ENCODE data around the gene AADACL2. TPM values are rescaled to one million over a fixed set of nuclear protein-coding genes. Genes with fewer than 3 reads are reported as not detected.
"Not testable (repeated sequence)": the region's sequence is repeated elsewhere in the genome, so short reads cannot be mapped to it uniquely, and the experiment has no call there.

The AADACL2 gene
- total RNA-seq, 2 experiments from 2014 or later, result not detected

DNA sequence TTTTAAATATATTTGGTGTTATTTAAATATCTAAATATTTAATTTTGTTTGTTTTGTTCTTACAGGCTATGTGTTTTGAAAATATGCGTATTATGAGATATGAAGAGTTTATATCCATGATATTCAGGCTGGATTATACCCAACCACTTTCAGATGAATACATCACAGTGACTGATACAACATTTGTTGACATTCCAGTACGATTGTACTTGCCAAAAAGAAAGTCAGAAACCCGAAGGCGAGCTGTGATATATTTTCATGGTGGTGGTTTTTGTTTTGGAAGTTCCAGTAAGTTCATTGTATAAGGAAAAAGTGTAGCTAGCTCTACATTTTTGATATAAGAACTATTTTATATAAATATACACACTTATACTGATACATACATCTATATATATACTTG is 6.9 kb downstream of the AADACL2 start:
- Mint-ChIP-seq H3K4me3 (no peak overlapping the region), H3K27ac (no peak overlapping the region), H3K4me1 (no peaks in the 10 kb centered on the region), H3K27me3 (peaks cover 3% of the 10 kb centered on the region), H3K36me3 (no peaks in the 10 kb centered on the region), H3K9me3 (peaks cover 5% of the 10 kb centered on the region)
- no peak for DNase-seq

DNA sequence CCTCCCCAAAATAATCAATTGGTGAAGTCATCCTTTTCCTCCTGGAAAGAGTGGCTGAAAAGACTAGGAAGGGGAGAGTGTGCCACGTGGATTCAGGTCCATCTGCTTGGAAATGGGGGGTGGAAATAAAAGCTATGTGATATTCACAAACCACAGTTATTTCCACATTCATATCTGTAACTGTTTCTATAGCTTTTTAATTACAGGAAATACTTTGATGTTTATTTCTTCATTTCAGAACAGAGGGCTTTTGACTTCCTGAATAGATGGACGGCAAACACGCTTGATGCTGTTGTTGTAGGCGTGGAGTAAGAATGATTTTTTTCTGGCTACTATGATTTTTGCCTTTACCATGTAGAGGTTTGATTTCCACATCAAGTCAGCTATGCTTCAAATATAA is 10.1 kb downstream of the AADACL2 start:
- Mint-ChIP-seq H3K9me3 (no peaks in the 10 kb centered on the region), H3K4me3 (no peak overlapping the region), H3K36me3 (no peaks in the 10 kb centered on the region), H3K4me1 (no peaks in the 10 kb centered on the region), H3K27ac (no peak overlapping the region), H3K27me3 (peaks cover 3% of the 10 kb centered on the region)
- DNase-seq, result no peak

DNA sequence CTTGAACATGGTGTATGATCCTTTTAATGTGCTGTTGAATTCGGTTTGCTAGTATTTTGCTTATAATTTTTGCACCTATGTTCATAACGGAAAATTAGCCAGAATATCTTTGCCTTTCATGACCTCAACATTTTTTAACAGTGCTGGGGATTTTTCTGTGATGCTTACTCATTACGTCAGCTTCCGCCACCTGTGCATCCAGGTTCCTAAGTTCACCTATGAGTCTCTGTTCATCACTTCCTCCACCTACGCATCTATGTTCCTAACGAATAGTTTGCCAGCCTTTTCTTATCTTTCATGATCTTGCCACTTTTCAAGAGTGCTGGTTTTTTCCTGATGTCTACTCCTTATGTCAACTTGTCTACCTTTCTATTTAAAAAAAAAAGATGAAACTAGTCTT is 16.5 kb downstream of the AADACL2 start:
- Mint-ChIP-seq H3K4me1 (no peaks in the 10 kb centered on the region), H3K9me3 (peaks cover 2% of the 10 kb centered on the region), H3K27ac (no peak overlapping the region), H3K36me3 (no peaks in the 10 kb centered on the region), H3K27me3 (no peaks in the 10 kb centered on the region), H3K4me3 (no peak overlapping the region)
- DNase-seq, result no peak

DNA sequence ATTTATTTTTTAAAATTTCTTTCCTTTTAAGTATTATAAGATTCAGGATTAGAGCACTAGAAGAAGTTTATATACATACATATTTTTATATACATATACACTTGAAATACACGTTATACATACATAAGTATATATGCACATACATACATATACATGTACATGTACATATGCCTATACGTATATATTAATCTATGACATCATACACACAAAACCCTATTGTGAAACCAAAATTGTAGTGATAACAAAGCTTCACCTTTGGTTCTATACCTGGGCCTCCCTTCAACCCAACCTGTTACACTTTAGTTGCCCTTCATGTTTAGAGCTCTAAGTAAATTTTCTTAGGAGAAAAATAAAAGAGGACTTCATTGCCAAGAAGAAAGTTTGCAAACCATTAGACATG is 17.0 kb downstream of the AADACL2 start:
- no peaks in the 10 kb centered on the region for H3K4me1 Mint-ChIP-seq
- H3K36me3 Mint-ChIP-seq, result no peaks in the 10 kb centered on the region
- peaks cover 2% of the 10 kb centered on the region for H3K9me3 Mint-ChIP-seq
- DNase-seq, result no peak
- H3K4me3 Mint-ChIP-seq, result no peak overlapping the region
- no peak overlapping the region for H3K27ac Mint-ChIP-seq
- no peaks in the 10 kb centered on the region for H3K27me3 Mint-ChIP-seq

DNA sequence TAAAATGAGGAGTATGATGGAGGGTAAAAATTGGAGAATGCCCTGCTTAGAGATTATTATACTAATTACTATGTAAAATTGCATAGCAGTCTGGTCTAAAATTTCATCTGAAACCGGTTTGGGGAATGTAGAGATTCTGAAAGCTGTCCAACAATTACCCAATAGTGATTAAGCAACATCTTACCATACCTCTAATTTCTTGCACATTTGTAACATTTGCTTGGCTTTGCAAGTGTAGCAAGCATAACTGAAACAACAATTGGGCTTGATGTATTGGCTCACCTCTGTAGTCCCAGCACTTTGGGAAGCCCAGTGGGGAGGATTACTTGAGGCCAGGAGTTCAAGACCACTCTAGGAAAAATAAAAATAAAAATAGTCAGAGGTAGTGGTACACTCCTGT is 17.4 kb downstream of the AADACL2 start:
- DNase-seq, result no peak
- Mint-ChIP-seq H3K27ac (no peak overlapping the region), H3K4me3 (no peak overlapping the region), H3K4me1 (no peaks in the 10 kb centered on the region), H3K36me3 (no peaks in the 10 kb centered on the region), H3K27me3 (no peaks in the 10 kb centered on the region), H3K9me3 (peaks cover 2% of the 10 kb centered on the region)

DNA sequence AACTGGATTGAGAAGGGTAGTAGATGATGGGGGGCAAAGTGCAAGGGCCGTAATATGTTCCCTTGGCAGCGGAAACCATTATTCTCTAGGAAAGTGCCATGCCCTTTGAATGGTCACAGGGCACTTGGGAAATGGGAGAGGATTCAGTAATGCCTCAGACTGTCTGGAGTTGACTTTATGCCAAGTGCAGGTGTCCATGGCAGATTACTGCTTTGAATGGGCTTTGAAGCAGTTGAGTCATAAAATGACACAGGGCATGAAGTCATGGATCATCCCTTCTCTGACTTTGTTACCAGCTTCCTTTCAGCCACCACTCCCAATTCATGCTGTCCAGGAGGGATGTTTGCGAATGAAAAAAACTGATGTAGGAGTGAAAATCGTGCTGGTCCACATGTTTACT is 20.1 kb downstream of the AADACL2 start:
- Mint-ChIP-seq H3K4me1 (no peaks in the 10 kb centered on the region), H3K27ac (no peak overlapping the region), H3K9me3 (peaks cover 2% of the 10 kb centered on the region), H3K27me3 (no peaks in the 10 kb centered on the region), H3K36me3 (no peaks in the 10 kb centered on the region), H3K4me3 (no peak overlapping the region)
- no peak for DNase-seq

DNA sequence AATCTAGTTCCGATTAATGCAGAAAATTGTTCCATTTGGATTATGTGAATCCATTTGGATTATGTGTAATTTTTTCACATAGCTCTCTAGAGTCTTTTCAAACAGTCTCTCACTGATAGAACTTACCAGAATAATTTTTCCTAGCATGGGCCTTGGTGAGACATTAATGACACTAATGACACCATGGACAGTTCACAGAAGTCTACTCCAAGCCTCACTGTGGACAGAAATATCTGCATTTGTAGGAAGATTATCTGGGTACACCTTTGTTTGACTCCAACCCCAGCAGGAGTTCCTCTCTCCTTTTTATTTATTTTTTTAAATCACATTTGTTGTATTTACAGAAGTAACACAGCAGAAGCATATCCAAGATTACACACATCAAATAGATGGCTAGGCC is 27.9 kb downstream of the AADACL2 start:
- no peak overlapping the region for H3K4me3 Mint-ChIP-seq
- DNase-seq, result no peak
- no peaks in the 10 kb centered on the region for H3K36me3 Mint-ChIP-seq
- H3K27ac Mint-ChIP-seq, result no peak overlapping the region
- no peaks in the 10 kb centered on the region for H3K4me1 Mint-ChIP-seq
- no peaks in the 10 kb centered on the region for H3K9me3 Mint-ChIP-seq
- H3K27me3 Mint-ChIP-seq, result no peaks in the 10 kb centered on the region

DNA sequence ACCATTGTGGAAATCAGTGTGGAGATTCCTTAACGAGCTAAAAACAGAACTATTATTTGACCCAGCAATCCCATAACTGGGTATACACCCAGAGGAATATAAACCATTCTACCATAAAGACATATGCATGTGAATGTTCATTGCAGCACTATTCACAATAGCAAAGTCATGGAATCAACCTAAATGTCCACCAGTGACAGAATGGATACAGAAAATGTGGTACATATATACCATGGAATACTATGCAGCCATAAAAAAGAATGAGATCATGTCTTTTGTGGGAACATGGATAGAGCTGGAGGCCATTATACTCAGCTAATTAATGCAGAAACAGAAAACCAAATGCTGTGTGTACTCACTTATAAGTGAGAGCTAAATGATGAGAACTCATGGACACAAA is 31.0 kb downstream of the AADACL2 start:
- not testable (repeated sequence) for H3K9me3 Mint-ChIP-seq, H3K27ac Mint-ChIP-seq, H3K4me3 Mint-ChIP-seq, H3K36me3 Mint-ChIP-seq, H3K27me3 Mint-ChIP-seq, H3K4me1 Mint-ChIP-seq, DNase-seq

DNA sequence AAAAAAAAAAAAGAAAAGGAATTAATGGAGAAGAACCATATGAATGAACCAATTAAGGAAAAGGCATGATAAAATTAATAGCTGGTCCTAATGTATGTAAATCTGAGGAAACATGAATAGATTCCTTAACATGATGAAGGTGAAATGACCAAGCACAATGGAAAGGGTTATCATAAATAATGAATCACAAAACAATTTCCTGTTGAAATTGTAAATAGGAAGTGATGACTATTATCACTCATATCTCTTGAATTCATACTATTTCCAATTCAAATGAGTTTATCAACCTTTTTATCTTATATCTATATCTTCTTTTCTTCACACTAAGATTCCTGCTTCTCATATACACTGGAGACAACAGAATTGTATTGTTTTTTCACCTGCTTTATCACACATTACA is 32.0 kb downstream of the AADACL2 start:
- no peak for DNase-seq
- H3K4me3 Mint-ChIP-seq, result no peak overlapping the region
- H3K36me3 Mint-ChIP-seq, result no peaks in the 10 kb centered on the region
- H3K27ac Mint-ChIP-seq, result no peak overlapping the region
- no peaks in the 10 kb centered on the region for H3K4me1 Mint-ChIP-seq
- no peaks in the 10 kb centered on the region for H3K27me3 Mint-ChIP-seq
- no peaks in the 10 kb centered on the region for H3K9me3 Mint-ChIP-seq

DNA sequence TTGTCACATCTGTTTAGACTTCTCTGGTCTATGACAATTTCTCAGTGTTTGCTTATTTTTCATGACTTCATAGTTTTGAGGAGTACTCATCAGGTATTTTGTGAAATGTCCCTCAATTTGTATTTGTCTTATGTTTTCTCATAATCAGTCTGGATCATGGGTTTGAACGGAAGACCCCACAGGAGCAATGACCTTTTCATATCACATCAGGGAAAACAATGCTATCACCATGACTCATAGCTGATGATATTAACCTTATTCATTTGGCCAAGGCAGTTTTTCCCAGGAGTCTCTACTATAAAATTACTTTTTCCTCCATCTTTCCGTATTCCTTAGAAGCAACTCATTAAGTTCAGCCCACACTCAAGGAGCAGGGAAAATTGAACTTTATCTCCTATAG is 32.7 kb downstream of the AADACL2 start:
- Mint-ChIP-seq H3K4me1 (no peaks in the 10 kb centered on the region), H3K36me3 (no peaks in the 10 kb centered on the region), H3K27me3 (no peaks in the 10 kb centered on the region), H3K9me3 (no peaks in the 10 kb centered on the region), H3K27ac (no peak overlapping the region), H3K4me3 (no peak overlapping the region)
- DNase-seq, result no peak

DNA sequence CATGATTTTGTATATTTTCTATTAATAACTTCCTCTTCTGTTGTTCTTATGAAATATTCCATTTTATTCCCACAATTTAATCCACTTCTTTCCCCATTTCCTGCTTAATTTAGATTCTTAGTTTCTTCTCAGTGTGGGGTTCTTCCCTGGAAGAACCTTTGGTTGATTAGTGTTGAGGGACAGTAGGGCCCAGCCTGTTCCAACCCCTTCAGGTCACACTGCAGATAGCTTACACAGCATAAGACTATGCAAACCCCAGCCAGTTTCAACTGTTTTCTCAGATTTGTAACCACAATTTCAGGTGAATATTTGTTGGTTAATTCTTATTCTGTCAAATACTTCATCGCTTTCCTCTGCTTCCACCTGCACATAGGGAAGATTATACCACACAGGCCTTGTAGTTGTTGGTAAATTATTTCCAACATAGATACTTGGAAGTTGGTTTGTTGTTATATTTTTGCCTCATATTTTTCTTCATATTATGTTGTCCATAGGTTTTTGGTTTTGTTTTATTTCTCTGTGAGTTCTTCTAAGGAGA is 34.7 kb downstream of the AADACL2 start:
- no peaks in the 10 kb centered on the region for H3K4me1 Mint-ChIP-seq
- no peak overlapping the region for H3K4me3 Mint-ChIP-seq
- no peak overlapping the region for H3K27ac Mint-ChIP-seq
- no peaks in the 10 kb centered on the region for H3K9me3 Mint-ChIP-seq
- no peak for DNase-seq
- no peaks in the 10 kb centered on the region for H3K27me3 Mint-ChIP-seq
- H3K36me3 Mint-ChIP-seq, result no peaks in the 10 kb centered on the region

DNA sequence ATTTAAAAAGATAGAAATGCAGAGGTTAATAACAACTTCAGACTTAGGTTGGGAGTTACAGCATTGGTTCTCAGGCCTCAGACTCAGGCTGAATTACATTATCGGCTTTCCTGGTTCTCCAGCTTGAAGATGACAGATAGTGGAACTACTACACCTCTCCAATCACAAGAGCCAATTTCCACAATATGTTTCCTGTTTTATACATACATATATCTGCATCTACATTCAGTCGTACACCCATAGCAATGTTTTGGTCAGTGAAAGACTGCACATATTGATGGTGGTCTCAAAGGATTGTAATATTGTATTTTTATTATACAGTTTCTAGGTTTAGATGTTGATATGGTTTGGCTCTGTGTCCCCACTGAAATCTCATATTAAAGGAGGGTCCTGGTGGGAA is 35.4 kb downstream of the AADACL2 start:
- no peak for DNase-seq
- no peaks in the 10 kb centered on the region for H3K9me3 Mint-ChIP-seq
- no peak overlapping the region for H3K27ac Mint-ChIP-seq
- no peaks in the 10 kb centered on the region for H3K4me1 Mint-ChIP-seq
- no peaks in the 10 kb centered on the region for H3K36me3 Mint-ChIP-seq
- H3K27me3 Mint-ChIP-seq, result no peaks in the 10 kb centered on the region
- no peak overlapping the region for H3K4me3 Mint-ChIP-seq

DNA sequence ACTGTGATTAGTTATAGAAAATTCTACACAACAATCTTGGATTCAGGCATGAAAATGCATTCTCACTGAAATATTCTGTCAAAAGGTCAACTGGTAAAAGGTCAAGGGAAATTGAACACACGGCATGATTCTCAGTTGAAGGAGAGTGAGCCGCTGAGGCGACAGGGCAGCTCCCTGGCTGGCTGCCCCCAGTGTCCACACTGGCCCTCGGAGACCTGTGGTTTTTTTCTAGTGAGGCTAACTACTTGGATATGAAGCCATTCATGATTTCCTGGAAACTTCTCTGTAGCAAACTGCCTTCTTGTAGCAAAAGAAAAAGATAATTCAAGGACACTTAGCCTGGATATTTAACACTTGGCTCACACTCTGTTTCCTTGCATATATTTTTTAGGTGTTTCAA is 37.2 kb downstream of the AADACL2 start:
- Mint-ChIP-seq H3K27me3 (no peaks in the 10 kb centered on the region), H3K4me1 (no peaks in the 10 kb centered on the region), H3K9me3 (no peaks in the 10 kb centered on the region), H3K4me3 (no peak overlapping the region), H3K27ac (no peak overlapping the region), H3K36me3 (no peaks in the 10 kb centered on the region)
- DNase-seq, result no peak

DNA sequence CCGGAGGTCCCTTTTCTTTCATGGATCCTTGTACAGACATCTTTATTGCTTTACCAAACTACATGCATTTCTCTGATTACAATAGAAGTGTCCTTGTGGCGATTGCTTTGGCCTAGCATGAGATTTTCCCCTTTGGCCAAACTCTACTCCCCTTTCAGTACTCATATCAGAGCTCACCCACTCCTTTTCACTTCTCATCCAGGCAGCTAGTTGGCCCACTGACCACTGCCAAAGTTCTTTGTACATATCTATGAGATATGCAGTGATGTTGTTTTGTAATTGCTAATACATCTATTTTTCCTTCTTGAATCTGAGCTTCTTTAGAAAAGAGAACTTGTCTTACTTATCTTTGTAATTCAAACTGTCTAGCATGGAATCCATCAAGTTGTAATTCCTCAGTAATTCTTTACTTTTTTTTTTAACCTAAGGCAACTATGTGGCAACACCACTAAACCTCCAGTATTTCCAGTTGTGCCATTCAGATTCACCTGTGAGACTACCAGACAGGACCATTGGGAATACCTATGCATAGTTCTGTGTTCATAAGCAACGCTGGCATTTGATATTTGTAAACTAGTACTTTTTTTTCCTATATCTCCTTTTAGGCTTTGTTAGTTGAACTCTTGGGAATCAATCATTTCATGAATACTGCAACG is 39.2 kb downstream of the AADACL2 start:
- DNase-seq, result no peak
- H3K27ac Mint-ChIP-seq, result no peak overlapping the region
- H3K36me3 Mint-ChIP-seq, result no peaks in the 10 kb centered on the region
- H3K4me3 Mint-ChIP-seq, result no peak overlapping the region
- no peaks in the 10 kb centered on the region for H3K4me1 Mint-ChIP-seq
- H3K9me3 Mint-ChIP-seq, result no peaks in the 10 kb centered on the region
- H3K27me3 Mint-ChIP-seq, result no peaks in the 10 kb centered on the region

DNA sequence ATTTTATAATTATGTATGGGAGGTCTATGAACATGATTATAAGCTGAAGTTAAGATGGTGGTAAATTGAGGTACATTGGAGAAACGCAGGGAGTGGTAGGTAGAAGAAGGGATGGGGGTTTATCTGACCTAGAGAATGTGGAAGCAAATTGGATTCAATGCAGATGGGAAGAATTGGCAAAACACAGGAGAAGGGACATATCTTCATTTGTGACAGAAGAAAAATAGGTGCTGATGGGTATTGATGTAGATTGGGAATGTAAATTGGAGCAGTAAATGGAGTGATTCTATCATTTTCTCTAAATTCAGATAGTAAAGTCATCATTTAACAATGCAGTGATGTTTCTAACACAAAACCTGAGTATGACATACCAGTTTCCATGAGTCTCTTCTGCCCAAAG is 40.5 kb downstream of the AADACL2 start:
- no peak overlapping the region for H3K4me3 Mint-ChIP-seq
- no peaks in the 10 kb centered on the region for H3K27me3 Mint-ChIP-seq
- H3K4me1 Mint-ChIP-seq, result no peaks in the 10 kb centered on the region
- DNase-seq, result no peak
- H3K27ac Mint-ChIP-seq, result no peak overlapping the region
- H3K36me3 Mint-ChIP-seq, result no peaks in the 10 kb centered on the region
- no peaks in the 10 kb centered on the region for H3K9me3 Mint-ChIP-seq

DNA sequence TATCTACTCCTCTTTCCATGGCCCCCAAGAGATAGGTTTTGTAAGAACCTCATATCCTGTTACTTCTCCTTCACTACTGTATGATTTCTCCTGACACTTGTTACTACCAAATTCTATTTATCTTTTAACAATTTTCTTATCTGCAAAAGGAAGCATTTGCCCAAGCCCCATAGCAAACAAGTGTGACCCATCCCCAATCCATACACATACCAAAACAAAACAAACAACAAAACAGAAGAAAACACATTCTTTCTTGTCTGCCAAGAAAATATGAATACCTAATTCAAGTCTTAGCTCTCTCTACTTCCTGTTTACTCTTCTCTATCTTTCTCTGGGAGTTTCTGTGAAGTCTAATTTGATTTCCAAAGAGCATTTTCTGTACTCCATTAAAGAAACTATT is 41.2 kb downstream of the AADACL2 start:
- no peaks in the 10 kb centered on the region for H3K36me3 Mint-ChIP-seq
- no peaks in the 10 kb centered on the region for H3K9me3 Mint-ChIP-seq
- no peak for DNase-seq
- no peak overlapping the region for H3K4me3 Mint-ChIP-seq
- H3K27ac Mint-ChIP-seq, result no peak overlapping the region
- H3K27me3 Mint-ChIP-seq, result no peaks in the 10 kb centered on the region
- no peaks in the 10 kb centered on the region for H3K4me1 Mint-ChIP-seq

Measured in activated naive CD8-positive, alpha-beta T cell treated with anti-CD3 and anti-CD28 coated beads for 36 hours (primary cell).